HL-60 (cell line): ENCODE results near the gene MYRFL.

ENCODE experiments used
- DNase-seq, 2 experiments: peaks; one replicate each; pipeline ENCODE4 v3.0.0-alpha.2; 2010 to 2020; ENCODE audit warnings: low read depth in 1 of 2, low spot score in 1 of 2
- H3K27ac ChIP-seq: fragments of 250-450 bp; sonication (Bioruptor Pico); replicated peaks from 2 replicates; pipeline ENCODE4 v1.5.1; 2020; ENCODE audit warnings: mild to moderate bottlenecking, moderate library complexity
- H3K27me3 ChIP-seq: fragments of 250-450 bp; sonication (Bioruptor Pico); 2 replicates; pipeline ENCODE4 v1.5.1; 2021; ENCODE audit warnings: mild to moderate bottlenecking, moderate library complexity; ENCODE audit not compliant: insufficient read depth, poor library complexity, severe bottlenecking
- H3K4me3 ChIP-seq: replicated peaks from 2 replicates; pipeline ENCODE4 v1.5.1; 2011; ENCODE audit warnings: mild to moderate bottlenecking, control low read depth, low read length; ENCODE audit not compliant: insufficient read depth
- CTCF ChIP-seq: IDR thresholded peaks from one replicate; pipeline ENCODE4 v1.5.1; 2011; ENCODE audit warnings: low read length, control low read depth, inconsistent platforms; ENCODE audit not compliant: insufficient read depth
- GABPA ChIP-seq: IDR thresholded peaks from 2 replicates; pipeline ENCODE4 v1.6.1; 2012; ENCODE audit warnings: low read depth
- POLR2AphosphoS5 ChIP-seq: IDR thresholded peaks from 2 replicates; pipeline ENCODE4 v1.6.1; 2012; ENCODE audit warnings: low read depth
- SPI1 ChIP-seq: IDR thresholded peaks from 2 replicates; pipeline ENCODE4 v1.6.1; 2012; ENCODE audit warnings: low read depth, mild to moderate bottlenecking, borderline replicate concordance
- TF ChIP-seq, protein P1 (sequence below): IDR thresholded peaks from 2 replicates; pipeline ENCODE4 v1.6.1; 2012; ENCODE audit warnings: low read depth; ENCODE audit not compliant: insufficient replicate concordance

The MYRFL gene

GRCh38 chr12:69952890-69953289 lies 127.9 kb downstream of the MYRFL start:
- Histone ChIP-seq H3K4me3 (no peak overlapping the region), H3K27me3 (peaks cover 5% of the 10 kb centered on the region), H3K27ac (no peak overlapping the region)
- TF ChIP-seq POLR2AphosphoS5 (no peak), SPI1 (no peak), GABPA (no peak), CTCF (no peak)
- TF ChIP-seq, protein P1, sequence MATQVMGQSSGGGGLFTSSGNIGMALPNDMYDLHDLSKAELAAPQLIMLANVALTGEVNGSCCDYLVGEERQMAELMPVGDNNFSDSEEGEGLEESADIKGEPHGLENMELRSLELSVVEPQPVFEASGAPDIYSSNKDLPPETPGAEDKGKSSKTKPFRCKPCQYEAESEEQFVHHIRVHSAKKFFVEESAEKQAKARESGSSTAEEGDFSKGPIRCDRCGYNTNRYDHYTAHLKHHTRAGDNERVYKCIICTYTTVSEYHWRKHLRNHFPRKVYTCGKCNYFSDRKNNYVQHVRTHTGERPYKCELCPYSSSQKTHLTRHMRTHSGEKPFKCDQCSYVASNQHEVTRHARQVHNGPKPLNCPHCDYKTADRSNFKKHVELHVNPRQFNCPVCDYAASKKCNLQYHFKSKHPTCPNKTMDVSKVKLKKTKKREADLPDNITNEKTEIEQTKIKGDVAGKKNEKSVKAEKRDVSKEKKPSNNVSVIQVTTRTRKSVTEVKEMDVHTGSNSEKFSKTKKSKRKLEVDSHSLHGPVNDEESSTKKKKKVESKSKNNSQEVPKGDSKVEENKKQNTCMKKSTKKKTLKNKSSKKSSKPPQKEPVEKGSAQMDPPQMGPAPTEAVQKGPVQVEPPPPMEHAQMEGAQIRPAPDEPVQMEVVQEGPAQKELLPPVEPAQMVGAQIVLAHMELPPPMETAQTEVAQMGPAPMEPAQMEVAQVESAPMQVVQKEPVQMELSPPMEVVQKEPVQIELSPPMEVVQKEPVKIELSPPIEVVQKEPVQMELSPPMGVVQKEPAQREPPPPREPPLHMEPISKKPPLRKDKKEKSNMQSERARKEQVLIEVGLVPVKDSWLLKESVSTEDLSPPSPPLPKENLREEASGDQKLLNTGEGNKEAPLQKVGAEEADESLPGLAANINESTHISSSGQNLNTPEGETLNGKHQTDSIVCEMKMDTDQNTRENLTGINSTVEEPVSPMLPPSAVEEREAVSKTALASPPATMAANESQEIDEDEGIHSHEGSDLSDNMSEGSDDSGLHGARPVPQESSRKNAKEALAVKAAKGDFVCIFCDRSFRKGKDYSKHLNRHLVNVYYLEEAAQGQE = no peak
- no peak for DNase-seq

DNA sequence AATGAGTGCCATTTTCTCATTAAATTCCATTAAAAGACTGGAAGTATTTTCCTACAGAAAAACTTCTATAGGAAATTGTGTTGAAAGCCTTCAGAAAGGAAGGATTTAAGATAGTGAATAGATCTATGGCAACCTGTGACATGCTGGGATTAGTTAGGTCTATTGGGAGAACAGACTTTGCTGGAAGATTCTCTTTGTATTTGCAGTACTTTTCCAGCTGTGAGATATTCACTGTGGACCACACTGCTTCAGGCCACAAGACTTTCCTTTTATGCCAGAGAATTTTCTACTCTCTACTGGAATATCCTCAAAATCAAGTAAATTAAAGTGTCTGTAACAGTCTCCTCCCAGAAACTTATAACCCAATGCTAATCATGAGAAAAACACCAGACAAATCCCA lies 136.2 kb downstream of the MYRFL start:
- no peak overlapping the region for H3K4me3 ChIP-seq
- no peak for DNase-seq
- no peaks in the 10 kb centered on the region for H3K27me3 ChIP-seq
- no peak overlapping the region for H3K27ac ChIP-seq
- TF ChIP-seq POLR2AphosphoS5 (no peak), GABPA (no peak)
- TF ChIP-seq, protein P1 = no peak

- DNase-seq = no peak
- H3K27ac ChIP-seq = no peak overlapping the region
- TF ChIP-seq GABPA (no peak), POLR2AphosphoS5 (no peak), CTCF (no peak), SPI1 (no peak)
- TF ChIP-seq, protein P1 = no peak
These were observed 141.4 kb downstream of the MYRFL start for GRCh38 chr12:69966409-69966808.

DNA sequence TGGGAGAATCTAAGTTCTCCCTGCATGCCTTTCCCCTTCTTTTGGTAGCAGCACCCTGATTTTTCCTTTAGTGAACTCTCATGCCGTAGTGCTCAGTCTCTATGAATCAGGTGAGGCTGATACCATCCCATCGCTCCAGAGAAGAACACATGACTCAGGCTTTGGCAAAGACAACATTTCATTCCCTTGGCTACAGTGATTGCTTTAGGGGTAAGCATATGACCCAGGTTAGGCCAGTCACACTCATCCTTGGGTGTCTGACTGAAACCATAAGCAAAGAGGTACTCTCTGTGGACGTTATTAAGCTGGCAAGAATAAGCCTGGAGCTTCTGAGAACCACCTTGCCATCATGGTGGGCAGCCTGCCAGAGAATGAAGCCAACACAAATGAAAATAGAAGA lies 141.8 kb downstream of the MYRFL start:
- no peak for DNase-seq
- no peaks in the 10 kb centered on the region for H3K27me3 ChIP-seq
- no peak overlapping the region for H3K27ac ChIP-seq
- no peak overlapping the region for H3K4me3 ChIP-seq
- no peak for TF ChIP-seq SPI1
- TF ChIP-seq POLR2AphosphoS5 = no peak
- TF ChIP-seq, protein P1 = no peak
- TF ChIP-seq CTCF = no peak
- no peak for TF ChIP-seq GABPA

More at GRCh38 chr12:69966409-69966808, 141.4 kb downstream of the MYRFL start:
- Histone ChIP-seq H3K27me3 (no peaks in the 10 kb centered on the region), H3K4me3 (no peak overlapping the region)
